Measurements from ENCODE around the gene FLT3. TPM values are rescaled to one million over a fixed set of nuclear protein-coding genes. Genes with fewer than 3 reads are reported as not detected.

FLT3 gene
- total and polyA plus RNA-seq, 2 of the 13 experiments (the other 11 are each of a cell fraction or from before 2014, with no cell fraction given): not detected

DNA sequence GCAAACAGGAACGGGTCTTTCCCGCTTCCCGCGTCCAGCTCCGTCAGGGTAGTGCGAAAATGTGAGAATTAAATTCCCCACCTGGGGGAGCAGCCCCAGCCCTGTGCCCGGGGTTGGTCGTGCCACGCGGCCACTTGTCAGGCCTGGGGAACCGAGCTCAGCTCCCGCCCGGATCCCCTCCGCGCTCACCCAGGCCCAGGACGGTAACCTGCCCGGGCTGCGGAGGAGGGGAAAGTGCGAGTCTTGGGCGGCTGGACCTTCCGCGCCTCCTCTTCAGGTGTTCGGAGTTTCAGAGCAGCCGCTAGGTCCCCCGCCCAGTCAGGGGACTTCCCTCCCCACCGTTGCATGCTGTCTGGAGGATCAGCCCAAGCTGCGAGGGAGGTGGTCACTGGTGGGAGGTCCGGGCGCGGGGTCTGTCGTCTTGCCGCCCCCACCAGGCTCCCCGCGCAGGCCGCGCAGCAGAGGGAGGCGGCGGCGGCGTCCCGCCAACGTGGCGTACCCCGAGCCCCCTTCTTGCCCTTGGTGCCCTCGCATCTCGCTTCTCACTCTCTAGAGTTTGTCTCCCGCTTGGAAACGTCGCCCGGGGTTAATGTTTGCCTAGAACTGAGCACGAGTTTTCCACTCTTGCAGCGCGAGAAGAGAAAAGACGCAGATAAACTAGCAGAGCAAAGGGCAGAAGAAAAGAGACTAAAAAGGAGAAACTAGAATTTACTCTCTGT is 119.9 kb downstream of the FLT3 start:
- no peak overlapping the region for H3K9ac ChIP-seq (ENCODE audit: insufficient read depth, low read depth, low read length)
- no peak for FAIRE-seq

More for the DNA sequence above, 119.9 kb downstream of the FLT3 start:
- no TSS peak for BruUV-seq (replicated peaks)
- Histone ChIP-seq H2AFZ (ENCODE audit: low read length) (no peak overlapping the region), H3K36me3 (replicated peaks in 1 of 2; ENCODE audit: control insufficient read depth in 1 of 2, insufficient read depth in 2 of 2, low read length in 2 of 2) (no peaks in the 10 kb centered on the region), H3K27ac (ENCODE audit: extremely low read length, insufficient read depth, low read length) (no peak overlapping the region), H3K4me1 (ENCODE audit: insufficient read depth, low read length) (peaks cover 13% of the 10 kb centered on the region), H4K20me1 (ENCODE audit: insufficient read depth, low read length) (no peaks in the 10 kb centered on the region), H3K27me3 (ENCODE audit: control insufficient read depth in 1 of 2, insufficient read depth in 2 of 2, low read length in 2 of 2) (peaks cover 9 to 54% of the 10 kb centered on the region in 2 experiments), H3K4me2 (ENCODE audit: low read depth, low read length) (peak overlapping the region; percentile 48), H3K9me3 (ENCODE audit: low read length) (no peaks in the 10 kb centered on the region), H3K4me3 (replicated peaks in 1 of 3; ENCODE audit: insufficient read depth in 1 of 3, low read depth in 2 of 3, low read length in 3 of 3) (peak overlapping the region in 1 of 3 experiments; percentile 45; a peak in 1 of 6 replicates), H3K79me2 (ENCODE audit: insufficient read depth, low read length) (no peaks in the 10 kb centered on the region)
- in situ Hi-C loops (cut with HindIII; ENCODE audit: extremely low pct_ligation_motif_present, low pct_unique_long_range_greater_than_20kb): loop anchor here (5.0 to 25.0 kb wide), 2 partner anchors 148 to 493 kb away; no protein-coding TSS in a partner anchor
- peak; percentile 63 for ATAC-seq
- intact Hi-C loops (cut with micrococcal nuclease; ENCODE audit: unreplicated experiment): loop anchor here (5.0 to 10.0 kb wide), 4 partner anchors 208 to 996 kb away; no protein-coding TSS in a partner anchor
- TF ChIP-seq, protein P1, sequence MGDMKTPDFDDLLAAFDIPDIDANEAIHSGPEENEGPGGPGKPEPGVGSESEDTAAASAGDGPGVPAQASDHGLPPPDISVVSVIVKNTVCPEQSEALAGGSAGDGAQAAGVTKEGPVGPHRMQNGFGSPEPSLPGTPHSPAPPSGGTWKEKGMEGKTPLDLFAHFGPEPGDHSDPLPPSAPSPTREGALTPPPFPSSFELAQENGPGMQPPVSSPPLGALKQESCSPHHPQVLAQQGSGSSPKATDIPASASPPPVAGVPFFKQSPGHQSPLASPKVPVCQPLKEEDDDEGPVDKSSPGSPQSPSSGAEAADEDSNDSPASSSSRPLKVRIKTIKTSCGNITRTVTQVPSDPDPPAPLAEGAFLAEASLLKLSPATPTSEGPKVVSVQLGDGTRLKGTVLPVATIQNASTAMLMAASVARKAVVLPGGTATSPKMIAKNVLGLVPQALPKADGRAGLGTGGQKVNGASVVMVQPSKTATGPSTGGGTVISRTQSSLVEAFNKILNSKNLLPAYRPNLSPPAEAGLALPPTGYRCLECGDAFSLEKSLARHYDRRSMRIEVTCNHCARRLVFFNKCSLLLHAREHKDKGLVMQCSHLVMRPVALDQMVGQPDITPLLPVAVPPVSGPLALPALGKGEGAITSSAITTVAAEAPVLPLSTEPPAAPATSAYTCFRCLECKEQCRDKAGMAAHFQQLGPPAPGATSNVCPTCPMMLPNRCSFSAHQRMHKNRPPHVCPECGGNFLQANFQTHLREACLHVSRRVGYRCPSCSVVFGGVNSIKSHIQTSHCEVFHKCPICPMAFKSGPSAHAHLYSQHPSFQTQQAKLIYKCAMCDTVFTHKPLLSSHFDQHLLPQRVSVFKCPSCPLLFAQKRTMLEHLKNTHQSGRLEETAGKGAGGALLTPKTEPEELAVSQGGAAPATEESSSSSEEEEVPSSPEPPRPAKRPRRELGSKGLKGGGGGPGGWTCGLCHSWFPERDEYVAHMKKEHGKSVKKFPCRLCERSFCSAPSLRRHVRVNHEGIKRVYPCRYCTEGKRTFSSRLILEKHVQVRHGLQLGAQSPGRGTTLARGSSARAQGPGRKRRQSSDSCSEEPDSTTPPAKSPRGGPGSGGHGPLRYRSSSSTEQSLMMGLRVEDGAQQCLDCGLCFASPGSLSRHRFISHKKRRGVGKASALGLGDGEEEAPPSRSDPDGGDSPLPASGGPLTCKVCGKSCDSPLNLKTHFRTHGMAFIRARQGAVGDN (CRISPR knock-in tag; IDR thresholded peaks at IDR 0.05): peak; percentile 39; the same call in 1 of the 2 replicates
- TF ChIP-seq ZNF337 (CRISPR knock-in tag; IDR thresholded peaks at IDR 0.05; ENCODE audit: borderline replicate concordance, low read depth): no peak
- TF ChIP-seq ARID2 (CRISPR knock-in tag; IDR thresholded peaks at IDR 0.05; ENCODE audit: borderline replicate concordance): no peak
- TF ChIP-seq, protein P2, sequence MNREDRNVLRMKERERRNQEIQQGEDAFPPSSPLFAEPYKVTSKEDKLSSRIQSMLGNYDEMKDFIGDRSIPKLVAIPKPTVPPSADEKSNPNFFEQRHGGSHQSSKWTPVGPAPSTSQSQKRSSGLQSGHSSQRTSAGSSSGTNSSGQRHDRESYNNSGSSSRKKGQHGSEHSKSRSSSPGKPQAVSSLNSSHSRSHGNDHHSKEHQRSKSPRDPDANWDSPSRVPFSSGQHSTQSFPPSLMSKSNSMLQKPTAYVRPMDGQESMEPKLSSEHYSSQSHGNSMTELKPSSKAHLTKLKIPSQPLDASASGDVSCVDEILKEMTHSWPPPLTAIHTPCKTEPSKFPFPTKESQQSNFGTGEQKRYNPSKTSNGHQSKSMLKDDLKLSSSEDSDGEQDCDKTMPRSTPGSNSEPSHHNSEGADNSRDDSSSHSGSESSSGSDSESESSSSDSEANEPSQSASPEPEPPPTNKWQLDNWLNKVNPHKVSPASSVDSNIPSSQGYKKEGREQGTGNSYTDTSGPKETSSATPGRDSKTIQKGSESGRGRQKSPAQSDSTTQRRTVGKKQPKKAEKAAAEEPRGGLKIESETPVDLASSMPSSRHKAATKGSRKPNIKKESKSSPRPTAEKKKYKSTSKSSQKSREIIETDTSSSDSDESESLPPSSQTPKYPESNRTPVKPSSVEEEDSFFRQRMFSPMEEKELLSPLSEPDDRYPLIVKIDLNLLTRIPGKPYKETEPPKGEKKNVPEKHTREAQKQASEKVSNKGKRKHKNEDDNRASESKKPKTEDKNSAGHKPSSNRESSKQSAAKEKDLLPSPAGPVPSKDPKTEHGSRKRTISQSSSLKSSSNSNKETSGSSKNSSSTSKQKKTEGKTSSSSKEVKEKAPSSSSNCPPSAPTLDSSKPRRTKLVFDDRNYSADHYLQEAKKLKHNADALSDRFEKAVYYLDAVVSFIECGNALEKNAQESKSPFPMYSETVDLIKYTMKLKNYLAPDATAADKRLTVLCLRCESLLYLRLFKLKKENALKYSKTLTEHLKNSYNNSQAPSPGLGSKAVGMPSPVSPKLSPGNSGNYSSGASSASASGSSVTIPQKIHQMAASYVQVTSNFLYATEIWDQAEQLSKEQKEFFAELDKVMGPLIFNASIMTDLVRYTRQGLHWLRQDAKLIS (CRISPR knock-in tag; IDR thresholded peaks at IDR 0.05): no peak
- TF ChIP-seq EED (CRISPR knock-in tag; IDR thresholded peaks at IDR 0.05): 0 out of 2 replicates have a peak, but pooled peaks have one; percentile 27
- TF ChIP-seq RAD51 (IDR thresholded peaks at IDR 0.05; ENCODE audit: borderline replicate concordance): no peak
- TF ChIP-seq, protein P3, sequence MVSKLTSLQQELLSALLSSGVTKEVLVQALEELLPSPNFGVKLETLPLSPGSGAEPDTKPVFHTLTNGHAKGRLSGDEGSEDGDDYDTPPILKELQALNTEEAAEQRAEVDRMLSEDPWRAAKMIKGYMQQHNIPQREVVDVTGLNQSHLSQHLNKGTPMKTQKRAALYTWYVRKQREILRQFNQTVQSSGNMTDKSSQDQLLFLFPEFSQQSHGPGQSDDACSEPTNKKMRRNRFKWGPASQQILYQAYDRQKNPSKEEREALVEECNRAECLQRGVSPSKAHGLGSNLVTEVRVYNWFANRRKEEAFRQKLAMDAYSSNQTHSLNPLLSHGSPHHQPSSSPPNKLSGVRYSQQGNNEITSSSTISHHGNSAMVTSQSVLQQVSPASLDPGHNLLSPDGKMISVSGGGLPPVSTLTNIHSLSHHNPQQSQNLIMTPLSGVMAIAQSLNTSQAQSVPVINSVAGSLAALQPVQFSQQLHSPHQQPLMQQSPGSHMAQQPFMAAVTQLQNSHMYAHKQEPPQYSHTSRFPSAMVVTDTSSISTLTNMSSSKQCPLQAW (CRISPR knock-in tag; IDR thresholded peaks at IDR 0.05): 0 out of 2 replicates have a peak, but pooled peaks have one; percentile 43
- 0 out of 2 replicates have a peak, but pooled peaks have one; percentile 31 for TF ChIP-seq ZNF563 (CRISPR knock-in tag; IDR thresholded peaks at IDR 0.05)
- peak; percentile 69 for TF ChIP-seq CHD2 (IDR thresholded peaks at IDR 0.05; ENCODE audit: low read depth, low read length)
- TF ChIP-seq TRIM24 (CRISPR knock-in tag; IDR thresholded peaks at IDR 0.05): no peak
- no peak for DNase-seq (ENCODE audit: low spot score)
- WGBS (ENCODE audit: low lambda C conversion rate): 33% methylated on average over 18 of the region's 54 CpGs
- ChIA-PET POLR2A (interaction anchor here (2.2 kb wide), 1 partner anchor 19 kb away, joined by 6 read pairs; no protein-coding TSS in a partner anchor), CTCF (ENCODE audit: low intra/inter-chr PET ratio, low total read pairs) (no interaction called here)
